Stimulated activated CD4-positive, alpha-beta T cell treated with anti-CD3 and anti-CD28 coated beads, Interleukin-4, amount 100 ng/mL, for 1 hour (primary cell): ENCODE measurements around the gene CAT.

Source experiments
- DNase-seq: peaks from one replicate; pipeline ENCODE4 v3.0.0-alpha.2; 2020

The CAT gene

GRCh38 chr11:34501500-34501899 is 62.8 kb downstream of the CAT start:
- DNase-seq: no peak

GRCh38 chr11:34501949-34502348 is 63.2 kb downstream of the CAT start:
- DNase-seq: no peak

- no peak for DNase-seq
These were observed 64.2 kb downstream of the CAT start for GRCh38 chr11:34502949-34503348.

- DNase-seq: no peak
These were observed 67.1 kb downstream of the CAT start for GRCh38 chr11:34505874-34506273.

- DNase-seq: no peak
These were observed 68.4 kb downstream of the CAT start for GRCh38 chr11:34507156-34507555.

DNA sequence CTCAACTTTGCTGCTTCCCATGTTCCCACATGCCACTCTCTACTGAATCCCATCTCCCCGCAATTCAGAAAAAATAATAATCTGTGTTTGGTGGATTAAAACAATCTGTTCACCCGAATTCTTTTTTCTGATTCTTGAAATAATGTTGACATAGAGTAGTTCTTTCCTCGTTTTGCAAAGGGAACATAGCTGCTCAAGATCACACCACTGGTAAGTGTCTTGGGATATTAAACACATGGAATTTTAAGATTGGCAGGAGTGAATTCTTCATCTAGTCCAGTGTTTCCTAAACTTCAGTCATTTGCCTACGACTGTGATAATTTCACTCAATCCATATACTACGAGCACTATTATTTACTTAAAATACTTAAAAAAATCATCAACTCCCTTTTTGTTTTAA is 68.9 kb downstream of the CAT start:
- no peak for DNase-seq

GRCh38 chr11:34508524-34508923 is 69.8 kb downstream of the CAT start:
- DNase-seq: no peak

GRCh38 chr11:34509336-34509876 is 70.7 kb downstream of the CAT start:
- no peak for DNase-seq

GRCh38 chr11:34510218-34510617 is 71.5 kb downstream of the CAT start:
- no peak for DNase-seq

- no peak for DNase-seq
These were observed 71.9 kb downstream of the CAT start for GRCh38 chr11:34510673-34511072.

- DNase-seq: peak; percentile 60
These were observed 74.3 kb downstream of the CAT start for GRCh38 chr11:34512840-34513681.

DNA sequence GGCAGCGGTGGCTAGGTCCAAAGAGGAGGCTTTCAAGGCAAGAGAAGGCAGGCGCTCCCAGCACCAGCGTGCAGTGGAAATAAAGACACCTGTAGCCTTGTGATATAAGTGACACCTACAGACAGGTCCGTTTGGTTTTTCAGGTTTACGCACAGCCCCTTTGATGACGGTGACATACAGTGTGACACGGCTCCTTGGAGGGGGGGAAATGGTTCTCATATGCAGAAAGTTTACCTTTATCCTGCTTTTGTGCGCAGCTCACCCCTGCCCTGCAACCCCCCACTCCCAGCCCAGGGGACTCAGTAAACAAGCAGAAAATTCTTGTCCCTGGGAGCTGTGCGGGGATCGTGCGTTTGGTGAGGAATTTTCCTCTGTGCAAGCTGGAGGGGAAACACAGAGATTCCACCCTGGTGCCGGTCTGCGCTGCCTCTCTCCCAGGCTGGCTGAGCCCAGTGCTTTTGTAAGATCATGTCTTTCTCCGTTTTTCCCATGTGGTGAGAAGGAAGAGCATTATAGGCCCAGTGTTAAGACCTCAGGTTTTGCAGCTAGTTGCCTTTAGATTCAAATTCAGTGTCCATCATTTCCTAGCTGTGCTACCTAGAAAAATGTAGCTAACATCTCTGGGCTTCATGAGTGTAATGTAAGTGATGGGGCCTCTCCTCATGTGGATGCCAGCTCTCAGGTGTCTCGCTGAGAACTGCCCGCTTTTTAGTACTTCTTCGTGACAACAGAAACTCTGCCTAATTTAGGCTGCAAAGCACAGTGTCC is 75.1 kb downstream of the CAT start, which contains the start of gene ELF5:
Gene ELF5, minus strand, starts transcription at position 113 of the 768 bp plus-strand sequence. CDS start 8,045 bp downstream, outside the sequence.
- DNase-seq: no peak

- DNase-seq: no peak
These were observed 75.9 kb downstream of the CAT start for GRCh38 chr11:34514597-34514996.

DNA sequence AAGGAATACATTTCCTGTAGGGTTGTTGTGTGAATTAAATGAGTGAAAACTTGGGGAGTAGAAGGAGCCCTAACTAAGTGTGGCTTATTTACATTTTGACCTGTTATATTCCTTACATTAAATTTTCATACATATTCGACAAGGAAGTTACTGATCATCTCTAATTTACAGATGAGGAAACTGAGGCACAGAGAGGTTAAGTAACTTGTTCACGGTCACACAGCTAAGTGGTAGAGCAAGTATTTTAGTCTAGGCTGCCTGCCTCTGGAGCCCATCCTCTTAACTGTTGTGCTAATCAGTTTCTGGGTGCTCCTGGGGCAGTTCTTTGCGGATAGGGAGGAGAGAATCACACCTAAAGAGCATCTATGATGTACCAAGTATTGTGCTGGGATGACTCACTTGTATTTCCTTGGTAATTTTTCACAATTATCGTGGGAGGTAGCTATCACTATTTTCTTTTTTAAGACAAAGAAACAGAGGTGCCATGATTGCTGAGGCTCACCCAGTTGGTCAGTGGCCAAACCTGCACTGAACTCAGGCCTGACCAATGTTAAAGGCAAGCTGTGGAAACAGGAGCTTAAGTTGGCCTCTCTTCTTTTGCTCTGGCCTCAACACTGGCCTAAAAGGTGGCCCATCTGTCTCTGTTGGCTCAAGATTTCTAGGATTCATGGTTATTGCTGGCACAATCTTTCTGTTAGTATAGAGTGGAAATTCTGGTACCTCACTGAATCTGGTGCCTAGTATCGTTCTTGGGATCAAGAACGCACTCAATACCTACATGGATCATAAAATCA is 77.7 kb downstream of the CAT start:
- DNase-seq: no peak

DNA sequence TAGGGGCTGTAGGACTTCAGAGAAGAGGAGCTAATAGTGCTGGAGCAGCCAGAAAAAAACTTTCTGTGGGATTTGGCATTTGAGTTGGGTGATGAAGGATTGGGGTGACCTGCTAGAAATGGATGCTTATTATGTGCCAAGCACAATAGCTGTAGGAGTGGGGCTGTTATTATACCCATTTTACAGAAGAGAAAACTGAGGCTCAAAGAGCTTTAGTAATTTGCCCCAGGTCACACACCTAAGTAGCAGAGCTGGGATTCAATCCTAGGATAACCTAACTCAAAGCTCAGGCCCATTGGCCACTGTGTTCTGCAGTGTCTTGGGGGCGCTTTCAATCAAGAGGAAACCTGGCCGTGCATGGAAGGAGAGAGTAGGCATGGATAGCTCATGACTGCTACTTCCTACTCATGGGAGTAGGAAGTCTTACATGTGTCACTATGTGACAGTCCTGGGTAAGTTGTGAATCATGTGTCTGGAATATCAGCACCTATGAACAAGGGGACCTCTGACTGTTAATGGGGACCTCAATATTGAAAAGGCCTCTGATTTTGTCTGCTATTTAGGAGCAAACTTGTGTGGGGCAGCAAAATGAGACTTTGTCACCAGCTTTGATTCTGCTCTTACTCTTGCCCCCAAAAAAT is 81.0 kb downstream of the CAT start:
- no peak for DNase-seq

GRCh38 chr11:34521265-34521664 is 82.5 kb downstream of the CAT start:
- no peak for DNase-seq
